ENCODE data around the gene BLTP1. TPM values are rescaled to one million over a fixed set of nuclear protein-coding genes. Genes with fewer than 3 reads are reported as not detected.

BLTP1 gene
- total RNA-seq, 1 experiment from 2014 or later: 25.4 TPM

DNA sequence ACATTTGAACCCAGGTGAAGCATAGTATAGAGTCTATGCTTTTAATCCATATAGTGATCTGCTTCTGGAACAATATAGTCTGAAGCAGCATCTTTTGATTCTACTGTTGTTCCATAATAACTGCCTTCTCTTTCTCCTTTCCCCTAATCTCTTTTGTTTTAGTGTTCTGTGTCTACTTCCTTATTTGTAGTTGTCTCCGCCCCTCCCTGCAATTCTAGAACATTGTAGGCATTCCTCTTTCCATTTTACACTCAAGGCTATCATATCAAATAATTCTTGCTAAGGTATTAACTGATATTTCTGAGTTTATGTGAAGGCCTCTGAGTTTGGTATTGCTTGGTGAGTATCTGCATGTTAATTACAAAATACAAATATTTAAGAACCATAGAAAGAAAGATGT lies 11.6 kb downstream of the BLTP1 start:
- Histone ChIP-seq H3K27me3 (ENCODE audit: insufficient read depth, low read length) (no peaks in the 10 kb centered on the region), H3K79me2 (ENCODE audit: insufficient read depth, low read length) (peaks cover 31% of the 10 kb centered on the region), H3K9me2 (ENCODE audit: insufficient read depth) (no peaks in the 10 kb centered on the region), H3K4me1 (ENCODE audit: control insufficient read depth in 1 of 2, insufficient read depth in 2 of 2, low read length in 2 of 2) (no peaks in the 10 kb centered on the region), H3K4me3 (replicated peaks in 1 of 2; ENCODE audit: low read depth in 1 of 2, low read length in 2 of 2) (no peak overlapping the region), H3K9me3 (ENCODE audit: control insufficient read depth in 1 of 2, insufficient read depth in 1 of 2, low read depth in 1 of 2, low read length in 2 of 2) (no peaks in the 10 kb centered on the region), H2AFZ (ENCODE audit: low read depth, low read length, poor library complexity, severe bottlenecking) (no peak overlapping the region), H4K20me1 (ENCODE audit: insufficient read depth) (no peaks in the 10 kb centered on the region), H3K36me3 (ENCODE audit: control insufficient read depth in 1 of 2, insufficient read depth in 2 of 2, low read length in 2 of 2) (no peaks in the 10 kb centered on the region), H3K27ac (ENCODE audit: low read depth, low read length) (no peak overlapping the region), H3K4me2 (ENCODE audit: low read length) (no peak overlapping the region), H3K9ac (ENCODE audit: low read length) (no peak overlapping the region)
- CTCF ChIA-PET: no interaction called here
- RAD21 ChIA-PET (ENCODE audit: low non-redundant PET in 1 of 2, low total read pairs in 2 of 2, uncharacterized antibody in 2 of 2, unreplicated experiment in 2 of 2): no interaction called here
- no TSS peak for BruUV-seq (replicated peaks)
- TF ChIP-seq CEBPB (IDR thresholded peaks at IDR 0.05; ENCODE audit: low read depth): no peak
- intact Hi-C loops (cut with micrococcal nuclease): no loop called here
- DNase-seq (ENCODE audit: low read depth, low spot score) (no peak), ATAC-seq (no peak)
- POLR2A ChIA-PET: no interaction called here

- intact Hi-C loops (cut with micrococcal nuclease): no loop called here
- BruUV-seq (replicated peaks): no TSS peak
- Histone ChIP-seq H3K4me1 (ENCODE audit: control insufficient read depth in 1 of 2, insufficient read depth in 2 of 2, low read length in 2 of 2) (no peaks in the 10 kb centered on the region), H3K9me2 (ENCODE audit: insufficient read depth) (no peaks in the 10 kb centered on the region), H2AFZ (ENCODE audit: low read depth, low read length, poor library complexity, severe bottlenecking) (no peak overlapping the region), H3K4me3 (replicated peaks in 1 of 2; ENCODE audit: low read depth in 1 of 2, low read length in 2 of 2) (no peak overlapping the region), H3K9me3 (ENCODE audit: control insufficient read depth in 1 of 2, insufficient read depth in 1 of 2, low read depth in 1 of 2, low read length in 2 of 2) (no peaks in the 10 kb centered on the region), H3K27ac (ENCODE audit: low read depth, low read length) (no peak overlapping the region), H3K9ac (ENCODE audit: low read length) (no peak overlapping the region), H3K36me3 (ENCODE audit: control insufficient read depth in 1 of 2, insufficient read depth in 2 of 2, low read length in 2 of 2) (no peaks in the 10 kb centered on the region), H4K20me1 (ENCODE audit: insufficient read depth) (no peaks in the 10 kb centered on the region), H3K4me2 (ENCODE audit: low read length) (no peak overlapping the region), H3K27me3 (ENCODE audit: insufficient read depth, low read length) (no peaks in the 10 kb centered on the region), H3K79me2 (ENCODE audit: insufficient read depth, low read length) (peaks cover 22% of the 10 kb centered on the region)
- TF ChIP-seq, protein P1, sequence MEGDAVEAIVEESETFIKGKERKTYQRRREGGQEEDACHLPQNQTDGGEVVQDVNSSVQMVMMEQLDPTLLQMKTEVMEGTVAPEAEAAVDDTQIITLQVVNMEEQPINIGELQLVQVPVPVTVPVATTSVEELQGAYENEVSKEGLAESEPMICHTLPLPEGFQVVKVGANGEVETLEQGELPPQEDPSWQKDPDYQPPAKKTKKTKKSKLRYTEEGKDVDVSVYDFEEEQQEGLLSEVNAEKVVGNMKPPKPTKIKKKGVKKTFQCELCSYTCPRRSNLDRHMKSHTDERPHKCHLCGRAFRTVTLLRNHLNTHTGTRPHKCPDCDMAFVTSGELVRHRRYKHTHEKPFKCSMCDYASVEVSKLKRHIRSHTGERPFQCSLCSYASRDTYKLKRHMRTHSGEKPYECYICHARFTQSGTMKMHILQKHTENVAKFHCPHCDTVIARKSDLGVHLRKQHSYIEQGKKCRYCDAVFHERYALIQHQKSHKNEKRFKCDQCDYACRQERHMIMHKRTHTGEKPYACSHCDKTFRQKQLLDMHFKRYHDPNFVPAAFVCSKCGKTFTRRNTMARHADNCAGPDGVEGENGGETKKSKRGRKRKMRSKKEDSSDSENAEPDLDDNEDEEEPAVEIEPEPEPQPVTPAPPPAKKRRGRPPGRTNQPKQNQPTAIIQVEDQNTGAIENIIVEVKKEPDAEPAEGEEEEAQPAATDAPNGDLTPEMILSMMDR (IDR thresholded peaks at IDR 0.05 in 2 of 3, conservative IDR thresholded peaks at IDR 0.05 in 1 of 3; ENCODE audit: borderline replicate concordance in 1 of 3, insufficient read depth in 1 of 3, low read depth in 2 of 3, low read length in 2 of 3): 0 out of 6 replicates have a peak, but pooled peaks of 1 of the 3 experiments have one; percentile 4
- no peak for TF ChIP-seq SRF (IDR thresholded peaks at IDR 0.05; ENCODE audit: low read depth)
- TF ChIP-seq EZH2phosphoT487 (IDR thresholded peaks at IDR 0.05; ENCODE audit: borderline replicate concordance): no peak
- ATAC-seq (no peak; the same call in 1 of the 2 replicates), DNase-seq (ENCODE audit: low read depth, low spot score) (no peak)
- CTCF ChIA-PET: no interaction called here
- RAD21 ChIA-PET (ENCODE audit: low non-redundant PET in 1 of 2, low total read pairs in 2 of 2, uncharacterized antibody in 2 of 2, unreplicated experiment in 2 of 2): no interaction called here
- POLR2A ChIA-PET: no interaction called here
These were observed 15.2 kb downstream of the BLTP1 start for GRCh38 chr4:122167369-122167768.

Measured in HCT116 (cell line).